DND-41 (cell line): Measurements from ENCODE around the gene WDR72.

Experiments used
- ATAC-seq: fragments of 200-7000 bp; cut with Tn5 transposase; 3 replicates; pipeline ENCODE4 v1.9.1; 2021; ENCODE audit warnings: low read depth; ENCODE audit not compliant: insufficient read depth
- DNase-seq: peaks from one replicate; pipeline ENCODE4 v3.0.0-alpha.2; 2020
- H2AFZ ChIP-seq: 2 replicates; pipeline ENCODE4 v1.6.0; 2012; ENCODE audit warnings: low read depth, low read length
- H3K27ac ChIP-seq: 2 replicates; pipeline ENCODE4 v1.5.1; 2012; ENCODE audit warnings: low read length, inconsistent platforms
- H3K27me3 ChIP-seq: fragments of 200-600 bp; sonication (generic); 2 replicates; pipeline ENCODE4 v1.6.0; 2012; ENCODE audit warnings: low read length, mild to moderate bottlenecking, inconsistent platforms; ENCODE audit not compliant: insufficient read depth, poor library complexity
- H3K36me3 ChIP-seq: 2 replicates; pipeline ENCODE4 v1.5.1; 2012; ENCODE audit warnings: low read length, inconsistent platforms; ENCODE audit not compliant: insufficient read depth
- H3K4me1 ChIP-seq: 2 replicates; pipeline ENCODE4 v1.5.1; 2012; ENCODE audit warnings: mild to moderate bottlenecking, low read length; ENCODE audit not compliant: insufficient read depth
- H3K4me2 ChIP-seq: 2 replicates; pipeline ENCODE4 v1.6.0; 2012; ENCODE audit warnings: mild to moderate bottlenecking, moderate library complexity, low read length, inconsistent platforms; ENCODE audit not compliant: insufficient read depth
- H3K4me3 ChIP-seq, 2 experiments: fragments of 200-600 bp in 1 of 2; shearing (Covaris generic) in 1 of 2; 2 replicates each; pipeline ENCODE4 v1.5.1; 2012 to 2016; ENCODE audit warnings: inconsistent platforms in 2 of 2, low read length in 2 of 2, mild to moderate bottlenecking in 2 of 2, low read depth in 1 of 2, moderate library complexity in 1 of 2
- H3K79me2 ChIP-seq: 2 replicates; pipeline ENCODE4 v1.6.0; 2012; ENCODE audit warnings: low read length, inconsistent platforms; ENCODE audit not compliant: insufficient read depth
- H3K9ac ChIP-seq: 2 replicates; pipeline ENCODE4 v1.6.0; 2012; ENCODE audit warnings: low read depth, mild to moderate bottlenecking, inconsistent platforms, low read length, moderate library complexity
- H3K9me3 ChIP-seq: 2 replicates; pipeline ENCODE4 v1.5.1; 2012; ENCODE audit warnings: low read length, moderate library complexity, mild to moderate bottlenecking, inconsistent platforms; ENCODE audit not compliant: insufficient read depth, severe bottlenecking
- H4K20me1 ChIP-seq: 2 replicates; pipeline ENCODE4 v1.6.0; 2012; ENCODE audit warnings: low read length; ENCODE audit not compliant: insufficient read depth
- CTCF ChIP-seq: IDR thresholded peaks from 2 replicates; pipeline ENCODE4 v1.5.1; 2012; ENCODE audit warnings: borderline replicate concordance, low read length, moderate library complexity, mild to moderate bottlenecking; ENCODE audit not compliant: poor library complexity, severe bottlenecking; ENCODE audit errors: extremely low read depth
- EZH2 ChIP-seq: IDR thresholded peaks from 3 replicates; pipeline ENCODE4 v1.6.1; 2012; ENCODE audit warnings: borderline replicate concordance, low read depth, mild to moderate bottlenecking, moderate library complexity, low read length, inconsistent platforms; ENCODE audit not compliant: severe bottlenecking

Gene WDR72

GRCh38 chr15:53482055-53482454, 277.4 kb downstream of the WDR72 start:
- H3K4me3 ChIP-seq, result no peak overlapping the region
- no peaks in the 10 kb centered on the region for H3K36me3 ChIP-seq
- no peaks in the 10 kb centered on the region for H3K4me1 ChIP-seq
- ATAC-seq (no peak), DNase-seq (no peak)
- H3K79me2 ChIP-seq, result no peaks in the 10 kb centered on the region
- no peak overlapping the region for H3K9ac ChIP-seq
- H3K27me3 ChIP-seq, result peaks cover under 1% of the 10 kb centered on the region
- no peaks in the 10 kb centered on the region for H3K9me3 ChIP-seq
- H3K27ac ChIP-seq, result no peak overlapping the region
- TF ChIP-seq EZH2 (no peak), CTCF (no peak)
- H3K4me2 ChIP-seq, result no peak overlapping the region
- H4K20me1 ChIP-seq, result no peaks in the 10 kb centered on the region
- no peak overlapping the region for H2AFZ ChIP-seq

DNA sequence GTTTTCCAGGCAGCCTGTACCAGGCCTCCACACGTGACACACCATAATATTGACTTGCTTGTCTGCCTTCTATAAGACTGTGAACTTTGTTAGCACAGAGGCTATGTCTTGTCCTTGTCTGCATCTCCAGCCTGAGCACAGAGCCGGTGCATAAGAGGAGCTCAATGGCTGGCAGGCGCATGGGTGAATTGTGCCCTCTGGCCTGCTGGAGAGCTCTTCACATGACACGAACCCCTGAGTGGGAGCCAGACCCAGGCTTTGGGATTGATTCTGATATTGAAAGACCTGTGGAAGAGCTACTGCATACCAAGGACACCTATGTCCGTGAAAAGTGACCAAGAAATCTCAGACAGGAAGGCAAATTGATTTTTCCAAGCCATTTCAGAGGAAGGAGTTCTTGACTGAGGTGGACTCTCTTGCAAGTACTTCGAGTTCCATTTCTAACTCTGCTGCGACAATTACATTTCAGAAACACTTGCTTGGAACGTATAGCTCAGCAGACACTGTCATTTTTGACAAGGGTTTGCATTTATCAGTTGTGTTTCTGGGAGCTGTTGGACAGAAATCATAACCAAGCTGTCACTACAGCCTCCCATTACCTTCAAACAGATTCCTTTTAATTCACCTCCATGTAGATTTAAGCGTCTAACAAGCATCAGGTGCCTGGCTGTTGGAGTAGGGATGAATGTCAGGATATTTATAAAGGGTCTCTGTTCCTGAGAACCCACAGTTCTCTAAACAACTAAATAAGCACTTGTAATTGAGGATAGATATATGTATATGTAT, 281.3 kb downstream of the WDR72 start:
- Histone ChIP-seq H3K4me2 (no peak overlapping the region), H2AFZ (no peak overlapping the region), H3K27me3 (no peaks in the 10 kb centered on the region), H3K27ac (no peak overlapping the region), H3K4me3 (no peak overlapping the region), H3K4me1 (no peaks in the 10 kb centered on the region), H3K79me2 (no peaks in the 10 kb centered on the region), H3K36me3 (no peaks in the 10 kb centered on the region), H4K20me1 (no peaks in the 10 kb centered on the region), H3K9me3 (no peaks in the 10 kb centered on the region), H3K9ac (no peak overlapping the region)
- DNase-seq (no peak), ATAC-seq (no peak)
- TF ChIP-seq CTCF (no peak), EZH2 (no peak)

- no peak for DNase-seq
- H3K9me3 ChIP-seq, result no peaks in the 10 kb centered on the region
- no peaks in the 10 kb centered on the region for H3K4me1 ChIP-seq
- no peak overlapping the region for H3K27ac ChIP-seq
- no peaks in the 10 kb centered on the region for H3K36me3 ChIP-seq
- no peaks in the 10 kb centered on the region for H4K20me1 ChIP-seq
- no peak overlapping the region for H2AFZ ChIP-seq
- TF ChIP-seq EZH2 (no peak), CTCF (no peak)
- H3K79me2 ChIP-seq, result no peaks in the 10 kb centered on the region
- no peak overlapping the region for H3K9ac ChIP-seq
- no peak for ATAC-seq
- no peak overlapping the region for H3K4me3 ChIP-seq
- H3K27me3 ChIP-seq, result no peaks in the 10 kb centered on the region
- H3K4me2 ChIP-seq, result no peak overlapping the region
Measured at GRCh38 chr15:53473886-53474285, 285.6 kb downstream of the WDR72 start.
